ENCODE data around the gene CACNA1C.

- TF ChIP-seq CTCF (conservative IDR thresholded peaks at IDR 0.05; ENCODE audit: low read depth, low read length) (no peak), EZH2 (IDR thresholded peaks at IDR 0.05; ENCODE audit: borderline replicate concordance, low read depth, low read length, poor library complexity, severe bottlenecking) (no peak)
These were observed 428.6 kb downstream of the CACNA1C start for GRCh38 chr12:2481346-2481745.

All from A673 (cell line).